ENCODE results near the gene CFAP46. TPM values are rescaled to one million over a fixed set of nuclear protein-coding genes. Genes with fewer than 3 reads are reported as not detected.

CFAP46 gene
- total and polyA plus RNA-seq, 10 of the 15 experiments (the other 5 are each of a cell fraction or from before 2014, with no cell fraction given), result 0.01 to 0.18 (median 0.03) TPM; not detected in 7

GRCh38 chr10:132850896-132851295 lies 91.5 kb downstream of the CFAP46 start:
- BruUV-seq (replicated peaks), result no TSS peak
- in situ Hi-C loops (cut with MboI), result no loop called here
- Histone ChIP-seq H3K27ac (ENCODE audit: control insufficient read depth, insufficient read depth) (no peak overlapping the region), H4K20me1 (ENCODE audit: control insufficient read depth, insufficient read depth) (no peaks in the 10 kb centered on the region), H3K4me1 (ENCODE audit: control insufficient read depth, insufficient read depth, low read length) (no peaks in the 10 kb centered on the region), H3K4me2 (ENCODE audit: control insufficient read depth, insufficient read depth) (no peak overlapping the region), H3K9ac (ENCODE audit: control insufficient read depth, insufficient read depth, low read length) (no peak overlapping the region), H2AFZ (ENCODE audit: control insufficient read depth, low read depth, low read length) (no peak overlapping the region), H3K79me2 (ENCODE audit: control insufficient read depth, insufficient read depth, low read length) (no peaks in the 10 kb centered on the region), H3K27me3 (replicated peaks in 1 of 2; ENCODE audit: control insufficient read depth in 2 of 2, insufficient read depth in 2 of 2, low read length in 1 of 2) (no peaks in the 10 kb centered on the region; a peak in 1 of 4 replicates), H3K36me3 (ENCODE audit: control insufficient read depth in 2 of 2, insufficient read depth in 2 of 2, low read length in 1 of 2) (no peaks in the 10 kb centered on the region), H3K9me3 (replicated peaks; ENCODE audit: control insufficient read depth, insufficient read depth, low read length) (no peaks in the 10 kb centered on the region; the same call in 2 of the 3 replicates), H3K4me3 (no peak overlapping the region)
- intact Hi-C loops (cut with micrococcal nuclease; ENCODE audit: unreplicated experiment), result no loop called here
- ATAC-seq (no peak), DNase-seq (ENCODE audit: low read depth, low spot score) (no peak), FAIRE-seq (no peak)
- ChIA-PET SMC1A (ENCODE audit: uncharacterized antibody, unreplicated experiment) (no interaction called here), CTCF (no interaction called here), POLR2A (no interaction called here), RAD21 (ENCODE audit: unreplicated experiment) (no interaction called here)
- 62% methylated on average over 17 of the region's 17 CpGs for WGBS (ENCODE audit: insufficient coverage, insufficient replicate concordance, low lambda C conversion rate, missing lambda C conversion rate)
- no peak for TF ChIP-seq CEBPZ (IDR thresholded peaks at IDR 0.05; ENCODE audit: low read depth, low read length)
- TF ChIP-seq POLR2AphosphoS5 (IDR thresholded peaks at IDR 0.05; ENCODE audit: low read length), result no peak
- TF ChIP-seq RAD51 (IDR thresholded peaks at IDR 0.05), result no peak
- no peak for TF ChIP-seq MAX (IDR thresholded peaks at IDR 0.05; ENCODE audit: low read depth, low read length)
- no peak for TF ChIP-seq DPF2 (IDR thresholded peaks at IDR 0.05)
- no peak for TF ChIP-seq KLF5 (IDR thresholded peaks at IDR 0.05; ENCODE audit: partially characterized antibody)
- no peak for TF ChIP-seq MYC (IDR thresholded peaks at IDR 0.05; ENCODE audit: insufficient read depth, insufficient read length, insufficient replicate concordance, low read length, severe bottlenecking)
- TF ChIP-seq JUNB (IDR thresholded peaks at IDR 0.05), result no peak
- no peak for TF ChIP-seq CTCF (IDR thresholded peaks at IDR 0.05 in 2 of 3, conservative IDR thresholded peaks at IDR 0.05 in 1 of 3; ENCODE audit: control insufficient read depth in 2 of 3, extremely low read depth in 1 of 3, insufficient read depth in 1 of 3, low read depth in 3 of 3, low read length in 3 of 3)
- TF ChIP-seq MYB (IDR thresholded peaks at IDR 0.05; ENCODE audit: borderline replicate concordance, low read depth, low read length), result no peak
- TF ChIP-seq ZZZ3 (IDR thresholded peaks at IDR 0.05; ENCODE audit: control insufficient read depth, insufficient read length, low read depth), result no peak
- TF ChIP-seq RCOR1 (conservative IDR thresholded peaks at IDR 0.05; ENCODE audit: low read depth, low read length), result no peak
- no peak for TF ChIP-seq ZBTB40 (IDR thresholded peaks at IDR 0.05; ENCODE audit: borderline replicate concordance)
- TF ChIP-seq MTA3 (IDR thresholded peaks at IDR 0.05; ENCODE audit: borderline replicate concordance, low read length), result no peak
- no peak for TF ChIP-seq NBN (IDR thresholded peaks at IDR 0.05)
- TF ChIP-seq SMAD5 (IDR thresholded peaks at IDR 0.05; ENCODE audit: low read depth), result no peak
- TF ChIP-seq NFIC (IDR thresholded peaks at IDR 0.05; ENCODE audit: low read depth, low read length), result no peak
